OCI-LY1 (cell line): ENCODE data around the gene ZNF586.
A peak's percentile ranks its signal among the peaks of the same experiment; 100 is the strongest.

Experiments
- H2AFZ ChIP-seq: fragments of 200-600 bp; sonication (generic), shearing (Covaris generic); 2 replicates; pipeline ENCODE4 v1.6.0; 2014; ENCODE audit warnings: antibody characterized with exemption, mild to moderate bottlenecking, low read length
- H3F3A ChIP-seq: fragments of 200-600 bp; sonication (generic), shearing (Covaris generic); 2 replicates; pipeline ENCODE4 v1.6.0; 2014; ENCODE audit warnings: mild to moderate bottlenecking, antibody characterized with exemption, low read length, moderate library complexity; ENCODE audit not compliant: insufficient read depth
- H3K27ac ChIP-seq: fragments of 200-600 bp; sonication (generic); 2 replicates; pipeline ENCODE4 v1.5.1; 2014; ENCODE audit warnings: low read length, mixed run types, mild to moderate bottlenecking, low read depth; ENCODE audit not compliant: poor library complexity, severe bottlenecking
- H3K27me3 ChIP-seq: fragments of 200-600 bp; sonication (generic); 2 replicates; pipeline ENCODE4 v1.6.0; 2014; ENCODE audit warnings: antibody characterized with exemption, mild to moderate bottlenecking, low read length, moderate library complexity; ENCODE audit not compliant: insufficient read depth
- H3K36me3 ChIP-seq: fragments of 200-600 bp; sonication (generic); 2 replicates; pipeline ENCODE4 v1.6.1; 2014; ENCODE audit warnings: mild to moderate bottlenecking, antibody characterized with exemption, low read length, moderate library complexity, mixed read lengths; ENCODE audit not compliant: insufficient read depth
- H3K4me1 ChIP-seq: fragments of 200-600 bp; sonication (generic); 2 replicates; pipeline ENCODE4 v1.5.1; 2014; ENCODE audit warnings: mild to moderate bottlenecking, low read length, moderate library complexity; ENCODE audit not compliant: insufficient read depth, severe bottlenecking
- H3K4me2 ChIP-seq: fragments of 200-600 bp; sonication (generic), shearing (Covaris generic); 2 replicates; pipeline ENCODE4 v1.6.1; 2014; ENCODE audit warnings: low read length
- H3K4me3 ChIP-seq: fragments of 200-600 bp; sonication (generic); 2 replicates; pipeline ENCODE4 v1.5.1; 2014; ENCODE audit warnings: low read length, low read depth, mild to moderate bottlenecking, mixed read lengths; ENCODE audit not compliant: poor library complexity, severe bottlenecking
- H3K79me2 ChIP-seq: fragments of 200-600 bp; shearing (Covaris generic); 2 replicates; pipeline ENCODE4 v1.6.1; 2016; ENCODE audit warnings: mixed run types, low read length, mixed read lengths; ENCODE audit not compliant: insufficient read depth
- H3K9ac ChIP-seq: fragments of 200-600 bp; sonication (generic), shearing (Covaris generic); 2 replicates; pipeline ENCODE4 v1.6.1; 2014; ENCODE audit warnings: mild to moderate bottlenecking, low read length, mixed read lengths
- H3K9me2 ChIP-seq: fragments of 200-600 bp; sonication (generic), shearing (Covaris generic); 2 replicates; pipeline ENCODE4 v1.6.1; 2014; ENCODE audit warnings: low read depth, mild to moderate bottlenecking, low read length, mixed read lengths
- H3K9me3 ChIP-seq: fragments of 200-600 bp; shearing (Covaris generic); 2 replicates; pipeline ENCODE4 v1.6.1; 2014; ENCODE audit warnings: low read length, mixed read lengths
- H4K20me1 ChIP-seq: fragments of 200-600 bp; sonication (generic), shearing (Covaris generic); 2 replicates; pipeline ENCODE4 v1.6.0; 2016; ENCODE audit warnings: mild to moderate bottlenecking, low read length; ENCODE audit not compliant: insufficient read depth
- EZH2 ChIP-seq: fragments of 200-600 bp; sonication (generic), shearing (Covaris generic); IDR thresholded peaks from 2 replicates; pipeline ENCODE4 v1.8.0; 2017; ENCODE audit warnings: borderline replicate concordance, mixed run types, mild to moderate bottlenecking, antibody characterized with exemption, low read length, moderate library complexity, mixed read lengths
- TF ChIP-seq, protein P1 (sequence below): fragments of 200-600 bp; sonication (generic), shearing (Covaris generic); IDR thresholded peaks from 2 replicates; pipeline ENCODE4 v1.5.1; 2017; ENCODE audit warnings: mild to moderate bottlenecking, antibody characterized with exemption, low read length, moderate library complexity, mixed read lengths

ZNF586 gene

DNA sequence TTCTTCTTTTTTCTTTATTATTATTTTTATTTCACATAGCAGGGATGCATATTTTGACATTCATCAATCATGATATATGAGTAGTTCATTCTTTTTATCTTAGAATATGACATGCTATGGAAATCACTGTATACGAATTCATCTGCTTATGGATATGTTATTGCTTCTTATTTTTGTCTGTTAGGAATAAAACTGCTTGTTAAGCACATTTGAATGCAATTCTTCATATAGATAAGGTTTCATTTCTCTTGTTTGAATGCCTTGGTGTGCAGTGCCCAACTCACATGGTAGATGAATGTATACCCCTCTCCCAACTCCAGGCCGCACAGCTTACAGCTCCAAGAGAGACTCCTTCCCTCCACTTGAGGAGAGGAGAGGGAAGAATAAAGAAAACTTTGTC is 11.5 kb upstream of the ZNF586 start:
- peaks cover 88% of the 10 kb centered on the region for H3K36me3 ChIP-seq
- no peak overlapping the region for H3K4me3 ChIP-seq
- no peak overlapping the region for H3K9ac ChIP-seq
- TF ChIP-seq EZH2, result no peak
- TF ChIP-seq, protein P1, sequence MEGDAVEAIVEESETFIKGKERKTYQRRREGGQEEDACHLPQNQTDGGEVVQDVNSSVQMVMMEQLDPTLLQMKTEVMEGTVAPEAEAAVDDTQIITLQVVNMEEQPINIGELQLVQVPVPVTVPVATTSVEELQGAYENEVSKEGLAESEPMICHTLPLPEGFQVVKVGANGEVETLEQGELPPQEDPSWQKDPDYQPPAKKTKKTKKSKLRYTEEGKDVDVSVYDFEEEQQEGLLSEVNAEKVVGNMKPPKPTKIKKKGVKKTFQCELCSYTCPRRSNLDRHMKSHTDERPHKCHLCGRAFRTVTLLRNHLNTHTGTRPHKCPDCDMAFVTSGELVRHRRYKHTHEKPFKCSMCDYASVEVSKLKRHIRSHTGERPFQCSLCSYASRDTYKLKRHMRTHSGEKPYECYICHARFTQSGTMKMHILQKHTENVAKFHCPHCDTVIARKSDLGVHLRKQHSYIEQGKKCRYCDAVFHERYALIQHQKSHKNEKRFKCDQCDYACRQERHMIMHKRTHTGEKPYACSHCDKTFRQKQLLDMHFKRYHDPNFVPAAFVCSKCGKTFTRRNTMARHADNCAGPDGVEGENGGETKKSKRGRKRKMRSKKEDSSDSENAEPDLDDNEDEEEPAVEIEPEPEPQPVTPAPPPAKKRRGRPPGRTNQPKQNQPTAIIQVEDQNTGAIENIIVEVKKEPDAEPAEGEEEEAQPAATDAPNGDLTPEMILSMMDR, result no peak
- no peaks in the 10 kb centered on the region for H3K79me2 ChIP-seq
- H2AFZ ChIP-seq, result no peak overlapping the region
- H3K27me3 ChIP-seq, result no peaks in the 10 kb centered on the region
- H3K4me1 ChIP-seq, result no peaks in the 10 kb centered on the region
- H3K9me2 ChIP-seq, result no peaks in the 10 kb centered on the region
- H3K27ac ChIP-seq, result no peak overlapping the region
- H3K4me2 ChIP-seq, result no peak overlapping the region
- peaks cover 25% of the 10 kb centered on the region for H3K9me3 ChIP-seq
- H3F3A ChIP-seq, result no peaks in the 10 kb centered on the region
- no peaks in the 10 kb centered on the region for H4K20me1 ChIP-seq

DNA sequence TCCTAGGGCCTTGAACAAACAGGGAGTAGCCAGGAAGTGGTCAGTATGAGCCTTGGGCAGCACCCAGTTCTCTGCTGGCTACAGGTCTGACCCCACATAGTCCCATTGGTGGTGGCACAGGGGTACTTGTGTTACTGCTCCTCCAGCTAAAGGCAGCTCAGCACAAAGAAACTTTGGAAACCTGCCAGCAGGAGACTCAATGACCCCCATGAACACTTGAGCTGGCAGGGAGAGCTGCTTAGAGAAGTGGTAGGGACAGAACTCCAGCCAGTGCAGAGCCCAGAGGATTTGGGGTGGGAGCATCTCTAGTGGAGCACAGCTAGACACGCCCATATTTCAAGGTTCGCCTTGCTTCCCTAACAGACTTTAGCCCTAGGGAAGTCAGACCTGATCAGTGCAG is 10.4 kb upstream of the ZNF586 start:
- no peaks in the 10 kb centered on the region for H3K9me2 ChIP-seq
- no peaks in the 10 kb centered on the region for H3K4me1 ChIP-seq
- no peak overlapping the region for H3K9ac ChIP-seq
- H3K79me2 ChIP-seq, result no peaks in the 10 kb centered on the region
- H3K4me2 ChIP-seq, result no peak overlapping the region
- H3K4me3 ChIP-seq, result no peak overlapping the region
- H3K36me3 ChIP-seq, result peaks cover 82% of the 10 kb centered on the region
- no peaks in the 10 kb centered on the region for H3K27me3 ChIP-seq
- peaks cover 15% of the 10 kb centered on the region for H3K9me3 ChIP-seq
- no peaks in the 10 kb centered on the region for H4K20me1 ChIP-seq
- H2AFZ ChIP-seq, result no peak overlapping the region
- H3K27ac ChIP-seq, result no peak overlapping the region
- no peaks in the 10 kb centered on the region for H3F3A ChIP-seq
- no peak for TF ChIP-seq EZH2
- TF ChIP-seq, protein P1, result no peak

DNA sequence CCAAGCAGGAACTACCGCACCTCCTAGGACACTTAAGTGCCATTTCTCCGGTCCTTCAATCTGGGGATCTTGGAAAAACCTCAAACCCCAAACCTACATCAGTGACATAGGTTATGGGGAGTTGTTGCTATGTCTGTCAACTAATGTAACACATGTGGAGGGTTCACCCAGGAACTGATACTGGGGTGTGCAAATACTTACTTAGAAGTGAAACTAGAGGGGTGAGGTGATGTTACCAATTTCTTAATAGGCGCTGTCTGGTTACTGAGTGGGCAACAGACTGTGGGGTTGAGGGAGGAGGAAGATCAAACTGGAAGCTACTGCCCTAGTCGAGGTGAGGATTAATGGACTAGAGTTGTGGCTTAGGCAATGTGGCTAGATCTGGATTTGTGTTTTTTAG is 1.9 kb downstream of the ZNF586 start:
- Histone ChIP-seq H3K4me1 (peaks cover 15% of the 10 kb centered on the region), H3K4me3 (no peak overlapping the region), H3K27ac (no peak overlapping the region), H3K9ac (no peak overlapping the region), H3K27me3 (no peaks in the 10 kb centered on the region), H3F3A (no peaks in the 10 kb centered on the region), H3K4me2 (peak overlapping the region; percentile 11; the same call in 1 of the 2 replicates), H4K20me1 (no peaks in the 10 kb centered on the region), H3K9me2 (no peaks in the 10 kb centered on the region), H2AFZ (no peak overlapping the region), H3K9me3 (peaks cover 26% of the 10 kb centered on the region), H3K36me3 (peaks cover 61% of the 10 kb centered on the region), H3K79me2 (peaks cover 52% of the 10 kb centered on the region)
- no peak for TF ChIP-seq EZH2
- TF ChIP-seq, protein P1, result no peak
